OCI-LY3 (cell line): Measurements from ENCODE around the gene ZNF804A.
A peak's percentile ranks its signal among the peaks of the same experiment; 100 is the strongest.
"Not testable (repeated sequence)": the region's sequence is repeated elsewhere in the genome, so short reads cannot be mapped to it uniquely, and the experiment has no call there.

Experiments used
- H2AFZ ChIP-seq: fragments of 200-600, 300-600 bp; shearing (Covaris generic); 2 replicates; pipeline ENCODE4 v1.6.0; 2014; ENCODE audit warnings: antibody characterized with exemption, low read depth, low read length
- H3K27ac ChIP-seq: fragments of 200-600, 300-600 bp; sonication (generic); 2 replicates; pipeline ENCODE4 v1.5.1; 2014; ENCODE audit warnings: mild to moderate bottlenecking, low read length, moderate library complexity, mixed read lengths
- H3K27me3 ChIP-seq: fragments of 200-600, 300-600 bp; sonication (generic); 2 replicates; pipeline ENCODE4 v1.6.1; 2014; ENCODE audit warnings: low read depth, low read length, mixed read lengths
- H3K36me3 ChIP-seq: fragments of 200-600, 300-600 bp; sonication (generic); replicated peaks from 2 replicates; pipeline ENCODE3; 2014; ENCODE audit warnings: low read depth, low read length, mixed read lengths
- H3K4me1 ChIP-seq: fragments of 300-600, 200-600 bp; sonication (generic); 2 replicates; pipeline ENCODE4 v1.6.1; 2014; ENCODE audit warnings: low read length, mixed read lengths
- H3K4me2 ChIP-seq: fragments of 200-600, 300-600 bp; sonication (generic); 2 replicates; pipeline ENCODE4 v1.6.1; 2014; ENCODE audit warnings: low read length, mixed read lengths
- H3K4me3 ChIP-seq: fragments of 300-600, 200-600 bp; sonication (generic); 2 replicates; pipeline ENCODE4 v1.5.1; 2014; ENCODE audit warnings: antibody characterized with exemption, mild to moderate bottlenecking, low read length, moderate library complexity
- H3K79me2 ChIP-seq: fragments of 300-600, 200-600 bp; shearing (Covaris generic); 2 replicates; pipeline ENCODE4 v1.6.1; 2014; ENCODE audit warnings: mild to moderate bottlenecking, low read length, mixed read lengths
- H3K9ac ChIP-seq: fragments of 300-600, 200-600 bp; shearing (Covaris generic); 2 replicates; pipeline ENCODE4 v1.6.0; 2014; ENCODE audit warnings: mild to moderate bottlenecking, low read length, moderate library complexity
- H3K9me3 ChIP-seq: fragments of 200-600, 300-600 bp; shearing (Covaris generic); 2 replicates; pipeline ENCODE4 v1.6.1; 2014; ENCODE audit warnings: low read length, mixed read lengths; ENCODE audit not compliant: insufficient read depth
- H4K20me1 ChIP-seq: fragments of 200-600, 300-600 bp; sonication (generic); 2 replicates; pipeline ENCODE4 v1.6.1; 2016; ENCODE audit warnings: low read length, mixed read lengths; ENCODE audit not compliant: insufficient read depth
- EZH2phosphoT487 ChIP-seq: fragments of 200-600 bp; shearing (Covaris generic); IDR thresholded peaks from 2 replicates; pipeline ENCODE4 v1.6.1; 2018; ENCODE audit warnings: antibody characterized with exemption, mixed run types, low read depth
- TF ChIP-seq, protein P1 (sequence below): fragments of 200-600, 300-600 bp; sonication (generic); IDR thresholded peaks from 2 replicates; pipeline ENCODE4 v1.5.1; 2014; ENCODE audit warnings: antibody characterized with exemption, low read length, low read depth

The ZNF804A gene

GRCh38 chr2:184756885-184757284 lies 158.6 kb downstream of the ZNF804A start:
- Histone ChIP-seq H4K20me1 (no peaks in the 10 kb centered on the region), H3K27ac (no peak overlapping the region), H3K4me3 (no peak overlapping the region), H3K36me3 (no peaks in the 10 kb centered on the region), H3K9ac (no peak overlapping the region), H3K9me3 (no peaks in the 10 kb centered on the region), H2AFZ (no peak overlapping the region), H3K4me2 (no peak overlapping the region), H3K79me2 (peaks cover 26% of the 10 kb centered on the region), H3K4me1 (no peaks in the 10 kb centered on the region), H3K27me3 (no peaks in the 10 kb centered on the region)
- TF ChIP-seq EZH2phosphoT487 = no peak
- TF ChIP-seq, protein P1, sequence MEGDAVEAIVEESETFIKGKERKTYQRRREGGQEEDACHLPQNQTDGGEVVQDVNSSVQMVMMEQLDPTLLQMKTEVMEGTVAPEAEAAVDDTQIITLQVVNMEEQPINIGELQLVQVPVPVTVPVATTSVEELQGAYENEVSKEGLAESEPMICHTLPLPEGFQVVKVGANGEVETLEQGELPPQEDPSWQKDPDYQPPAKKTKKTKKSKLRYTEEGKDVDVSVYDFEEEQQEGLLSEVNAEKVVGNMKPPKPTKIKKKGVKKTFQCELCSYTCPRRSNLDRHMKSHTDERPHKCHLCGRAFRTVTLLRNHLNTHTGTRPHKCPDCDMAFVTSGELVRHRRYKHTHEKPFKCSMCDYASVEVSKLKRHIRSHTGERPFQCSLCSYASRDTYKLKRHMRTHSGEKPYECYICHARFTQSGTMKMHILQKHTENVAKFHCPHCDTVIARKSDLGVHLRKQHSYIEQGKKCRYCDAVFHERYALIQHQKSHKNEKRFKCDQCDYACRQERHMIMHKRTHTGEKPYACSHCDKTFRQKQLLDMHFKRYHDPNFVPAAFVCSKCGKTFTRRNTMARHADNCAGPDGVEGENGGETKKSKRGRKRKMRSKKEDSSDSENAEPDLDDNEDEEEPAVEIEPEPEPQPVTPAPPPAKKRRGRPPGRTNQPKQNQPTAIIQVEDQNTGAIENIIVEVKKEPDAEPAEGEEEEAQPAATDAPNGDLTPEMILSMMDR = no peak

- H3K9ac ChIP-seq, H3K36me3 ChIP-seq, H3K4me3 ChIP-seq, H3K27me3 ChIP-seq, H3K4me2 ChIP-seq, H2AFZ ChIP-seq, H3K9me3 ChIP-seq, H3K27ac ChIP-seq, H4K20me1 ChIP-seq: not testable (repeated sequence)
- peaks cover 30% of the 10 kb centered on the region for H3K79me2 ChIP-seq
- peaks cover 17% of the 10 kb centered on the region for H3K4me1 ChIP-seq
Measured at GRCh38 chr2:184759557-184760255, 161.4 kb downstream of the ZNF804A start.

GRCh38 chr2:184760931-184761330 lies 162.6 kb downstream of the ZNF804A start:
- no peak overlapping the region for H3K4me3 ChIP-seq
- H4K20me1 ChIP-seq = no peaks in the 10 kb centered on the region
- TF ChIP-seq EZH2phosphoT487 = no peak
- TF ChIP-seq, protein P1 = no peak
- no peak overlapping the region for H3K27ac ChIP-seq
- no peaks in the 10 kb centered on the region for H3K9me3 ChIP-seq
- no peak overlapping the region for H3K9ac ChIP-seq
- no peaks in the 10 kb centered on the region for H3K36me3 ChIP-seq
- H3K4me2 ChIP-seq = no peak overlapping the region
- H3K79me2 ChIP-seq = peaks cover 23% of the 10 kb centered on the region; the same call in 1 of the 2 replicates
- H3K27me3 ChIP-seq = no peaks in the 10 kb centered on the region
- no peak overlapping the region for H2AFZ ChIP-seq
- H3K4me1 ChIP-seq = peaks cover 20% of the 10 kb centered on the region

GRCh38 chr2:184765112-184765895 lies 167.0 kb downstream of the ZNF804A start:
- peak overlapping the region; percentile 86 for H3K27ac ChIP-seq
- H2AFZ ChIP-seq = peak overlapping the region; percentile 16; the same call in 1 of the 2 replicates
- H3K27me3 ChIP-seq = no peaks in the 10 kb centered on the region
- peak overlapping the region; percentile 76 for H3K4me2 ChIP-seq
- no peak for TF ChIP-seq EZH2phosphoT487
- TF ChIP-seq, protein P1 = 0 out of 2 replicates have a peak, but pooled peaks have one; percentile 3
- H3K79me2 ChIP-seq = peaks cover 34% of the 10 kb centered on the region
- H3K36me3 ChIP-seq = peaks cover 4% of the 10 kb centered on the region
- H3K4me3 ChIP-seq = peak overlapping the region; percentile 76
- peak overlapping the region; percentile 54 for H3K9ac ChIP-seq
- peaks cover 37% of the 10 kb centered on the region for H3K4me1 ChIP-seq
- H4K20me1 ChIP-seq = no peaks in the 10 kb centered on the region
- no peaks in the 10 kb centered on the region for H3K9me3 ChIP-seq
